ENCODE data around the gene SIM2.

- TF ChIP-seq POLR2A (IDR thresholded peaks at IDR 0.05) (no peak), CTCF (IDR thresholded peaks at IDR 0.05) (no peak)
Observed at GRCh38 chr21:36718951-36719501, 20.1 kb downstream of the SIM2 start.

All from lower leg skin (tissue), 3 donors.